Measurements from ENCODE around the gene SH3GL2. TPM values are rescaled to one million over a fixed set of nuclear protein-coding genes. Genes with fewer than 3 reads are reported as not detected.

SH3GL2 gene
- polyA plus RNA-seq, 3 donors: not detected

DNA sequence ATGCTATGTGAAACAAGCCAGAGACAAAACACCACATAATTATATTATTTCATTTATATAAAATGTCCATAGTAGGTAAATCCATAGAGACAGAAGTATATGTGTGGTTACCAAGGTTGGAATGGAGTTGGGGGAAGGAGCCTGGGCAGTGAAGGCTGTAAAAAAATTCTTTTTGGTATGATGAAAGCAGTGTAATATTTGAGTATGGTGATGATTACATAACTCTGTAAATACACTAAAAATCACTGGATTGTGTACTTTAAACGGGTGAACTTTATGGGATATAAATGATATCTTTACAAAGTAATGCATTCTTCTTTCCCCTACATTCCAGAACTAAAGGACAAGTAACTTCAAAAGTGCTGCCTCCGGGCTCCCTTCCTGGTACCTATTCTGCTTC is 155.8 kb downstream of the SH3GL2 start:
- Mint-ChIP-seq H3K4me3 (no peak overlapping the region), H3K36me3 (no peaks in the 10 kb centered on the region), H3K9me3 (peaks cover 2 to 19% (median 5%) of the 10 kb centered on the region in 7 donors), H3K4me1 (no peaks in the 10 kb centered on the region), H3K27ac (no peak overlapping the region), H3K27me3 (ENCODE audit: low read depth in 3 of 3) (no peaks in the 10 kb centered on the region)
- Histone ChIP-seq H3K79me2 (ENCODE audit: insufficient read depth, low read length) (no peaks in the 10 kb centered on the region), H3K4me1 (ENCODE audit: control insufficient read depth in 1 of 2, insufficient read depth in 2 of 2, low read length in 2 of 2) (no peaks in the 10 kb centered on the region), H2AFZ (ENCODE audit: insufficient read depth, low read depth, low read length, poor library complexity, severe bottlenecking) (no peak overlapping the region), H3K4me2 (replicated peaks; ENCODE audit: extremely low read depth, low read length, poor library complexity, severe bottlenecking) (no peak overlapping the region), H3K27me3 (ENCODE audit: control insufficient read depth in 2 of 2, insufficient read depth in 2 of 2, low read length in 2 of 2) (no peaks in the 10 kb centered on the region), H3K36me3 (replicated peaks in 1 of 2; ENCODE audit: control insufficient read depth in 1 of 2, insufficient read depth in 2 of 2, low read length in 2 of 2) (no peaks in the 10 kb centered on the region), H4K20me1 (ENCODE audit: insufficient read depth, low read length) (no peaks in the 10 kb centered on the region), H3K4me3 (replicated peaks in 1 of 3; ENCODE audit: low read depth in 2 of 3, low read length in 3 of 3) (no peak overlapping the region), H3K9ac (ENCODE audit: insufficient read depth, low read length, poor library complexity, severe bottlenecking) (no peak overlapping the region), H3K9me3 (replicated peaks in 1 of 2; ENCODE audit: control insufficient read depth in 1 of 2, insufficient read depth in 1 of 2, low read length in 2 of 2) (peaks cover 0 to 7% of the 10 kb centered on the region in 2 donors), H3K27ac (ENCODE audit: low read depth in 1 of 2, low read length in 2 of 2) (no peak overlapping the region)
- DNase-seq: no peak
- TF ChIP-seq CTCF (IDR thresholded peaks at IDR 0.05): no peak
- WGBS (ENCODE audit: insufficient coverage): 100% methylated on average over 1 of the region's 2 CpGs
- intact Hi-C loops (cut with micrococcal nuclease): no loop called here

DNA sequence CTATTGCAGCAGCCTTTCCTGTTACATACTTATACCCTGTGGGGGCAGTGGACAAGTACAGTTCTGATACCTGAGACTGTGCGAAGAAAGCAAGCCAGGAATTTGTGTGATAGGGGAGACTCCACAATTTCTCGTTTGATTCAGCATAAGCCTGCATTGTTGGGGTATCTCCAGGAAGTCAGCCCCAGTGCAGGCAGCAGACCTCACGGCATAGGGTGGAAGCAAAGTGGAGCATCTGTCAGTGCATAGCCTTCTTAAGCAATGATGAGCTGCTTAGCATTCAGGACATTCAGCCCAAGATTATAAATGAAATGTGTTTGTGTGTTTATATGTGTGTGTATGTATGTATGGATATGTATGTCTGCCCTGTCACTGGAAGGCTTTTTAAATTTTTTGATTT is 157.0 kb downstream of the SH3GL2 start:
- intact Hi-C loops (cut with micrococcal nuclease): no loop called here
- Histone ChIP-seq H4K20me1 (ENCODE audit: insufficient read depth, low read length) (no peaks in the 10 kb centered on the region), H3K79me2 (ENCODE audit: insufficient read depth, low read length) (no peaks in the 10 kb centered on the region), H3K9ac (ENCODE audit: insufficient read depth, low read length, poor library complexity, severe bottlenecking) (no peak overlapping the region), H3K4me1 (ENCODE audit: control insufficient read depth in 1 of 2, insufficient read depth in 2 of 2, low read length in 2 of 2) (no peaks in the 10 kb centered on the region), H2AFZ (ENCODE audit: insufficient read depth, low read depth, low read length, poor library complexity, severe bottlenecking) (no peak overlapping the region), H3K27ac (ENCODE audit: low read depth in 1 of 2, low read length in 2 of 2) (no peak overlapping the region), H3K4me3 (replicated peaks in 1 of 3; ENCODE audit: low read depth in 2 of 3, low read length in 3 of 3) (no peak overlapping the region), H3K4me2 (replicated peaks; ENCODE audit: extremely low read depth, low read length, poor library complexity, severe bottlenecking) (no peak overlapping the region), H3K36me3 (replicated peaks in 1 of 2; ENCODE audit: control insufficient read depth in 1 of 2, insufficient read depth in 2 of 2, low read length in 2 of 2) (no peaks in the 10 kb centered on the region), H3K9me3 (replicated peaks in 1 of 2; ENCODE audit: control insufficient read depth in 1 of 2, insufficient read depth in 1 of 2, low read length in 2 of 2) (peaks cover 0 to 7% of the 10 kb centered on the region in 2 donors), H3K27me3 (ENCODE audit: control insufficient read depth in 2 of 2, insufficient read depth in 2 of 2, low read length in 2 of 2) (no peaks in the 10 kb centered on the region)
- Mint-ChIP-seq H3K27ac (no peak overlapping the region), H3K27me3 (ENCODE audit: low read depth in 3 of 3) (no peaks in the 10 kb centered on the region), H3K4me3 (no peak overlapping the region), H3K9me3 (peaks cover 2 to 15% (median 4%) of the 10 kb centered on the region in 7 donors), H3K4me1 (no peaks in the 10 kb centered on the region), H3K36me3 (no peaks in the 10 kb centered on the region)
- DNase-seq: no peak
- no peak for TF ChIP-seq CTCF (IDR thresholded peaks at IDR 0.05)
- 89% methylated on average over 2 of the region's 3 CpGs for WGBS (ENCODE audit: insufficient coverage)
